GM21367 (cell line): ENCODE data around the gene PRRC2B.
"Not testable (repeated sequence)": the region's sequence is repeated elsewhere in the genome, so short reads cannot be mapped to it uniquely, and the experiment has no call there.

ENCODE experiments used
- ATAC-seq: cut with Tn5 transposase; IDR thresholded peaks from one replicate; pipeline ENCODE4 v1.9.1; 2021; ENCODE audit not compliant: unreplicated experiment

Gene PRRC2B

GRCh38 chr9:131503626-131504465 is 110.0 kb downstream of the PRRC2B start:
- no peak for ATAC-seq

GRCh38 chr9:131505012-131505411 is 111.1 kb downstream of the PRRC2B start:
- no peak for ATAC-seq

- ATAC-seq: no peak
Observed at GRCh38 chr9:131511416-131511815, 117.5 kb downstream of the PRRC2B start.

- no peak for ATAC-seq
Observed at GRCh38 chr9:131511880-131512279, 118.0 kb downstream of the PRRC2B start.

GRCh38 chr9:131513177-131513576 is 119.3 kb downstream of the PRRC2B start:
- ATAC-seq: no peak

GRCh38 chr9:131515559-131516031 is 121.7 kb downstream of the PRRC2B start:
- not testable (repeated sequence) for ATAC-seq

GRCh38 chr9:131516100-131516499 is 122.2 kb downstream of the PRRC2B start:
- no peak for ATAC-seq

- no peak for ATAC-seq
Observed at GRCh38 chr9:131516930-131517329, 123.0 kb downstream of the PRRC2B start.

- no peak for ATAC-seq
Observed at GRCh38 chr9:131517761-131518190, 123.9 kb downstream of the PRRC2B start.

GRCh38 chr9:131518553-131518952 is 124.7 kb downstream of the PRRC2B start:
- ATAC-seq: no peak

GRCh38 chr9:131520503-131520902 is 126.6 kb downstream of the PRRC2B start:
- ATAC-seq: no peak

- ATAC-seq: no peak
Observed at GRCh38 chr9:131521203-131521602, 127.3 kb downstream of the PRRC2B start.

GRCh38 chr9:131521822-131522221 is 127.9 kb downstream of the PRRC2B start:
- no peak for ATAC-seq

GRCh38 chr9:131522257-131523085 is 128.6 kb downstream of the PRRC2B start:
- ATAC-seq: no peak

GRCh38 chr9:131523086-131523388 is 129.2 kb downstream of the PRRC2B start:
- ATAC-seq: no peak

GRCh38 chr9:131523451-131524435 is 129.9 kb downstream of the PRRC2B start:
- no peak for ATAC-seq

GRCh38 chr9:131524665-131525315 is 130.9 kb downstream of the PRRC2B start:
- ATAC-seq: no peak

- ATAC-seq: no peak
Observed at GRCh38 chr9:131525643-131526565, 132.0 kb downstream of the PRRC2B start.

- ATAC-seq: no peak
Observed at GRCh38 chr9:131528186-131528585, 134.3 kb downstream of the PRRC2B start.
